MCF 10A (cell line): ENCODE results near the gene MAGEH1. TPM values are rescaled to one million over a fixed set of nuclear protein-coding genes. Genes with fewer than 3 reads are reported as not detected.
"Not testable (repeated sequence)": the region's sequence is repeated elsewhere in the genome, so short reads cannot be mapped to it uniquely, and the experiment has no call there.

Experiments
- Bru-seq: library from RNA; stranded (reverse); fragments of 400-500 nt; gene quantifications from one replicate; lab custom pipeline; 2021; lab: Mats Ljungman, UMichigan
- BruChase-seq, 2 experiments: library from RNA; stranded (reverse); fragments of 400-500 nt; gene quantifications; one replicate each; lab custom pipeline; 2021; lab: Mats Ljungman, UMichigan
- BruUV-seq: library from RNA; stranded (reverse); fragments of 400-500 nt; replicated peaks from 2 replicates; lab custom pipeline; 2021; lab: Mats Ljungman, UMichigan
- CTCF ChIA-PET: fragments of 300-600 bp; sonication (Branson Sonifier 250); formaldehyde crosslinking; extraction: SDS; loops from one replicate; lab custom pipeline; 2021; ENCODE audit warnings: antibody characterized with exemption, inconsistent platforms; lab: Yijun Ruan, JAX
- POLR2A ChIA-PET: fragments of 300-600, 350-650 bp; sonication (Branson Sonifier 250); formaldehyde crosslinking; extraction: SDS; loops from one replicate; lab custom pipeline; 2020; ENCODE audit warnings: antibody characterized with exemption, inconsistent platforms; lab: Yijun Ruan, JAX
- DNase-seq: peaks from one replicate; pipeline ENCODE4 v3.0.0-alpha.2; 2018; ENCODE audit not compliant: unreplicated experiment
- H3K27ac Mint-ChIP-seq: one replicate; pipeline ENCODE4 v1.8.0; 2022; ENCODE audit warnings: mild to moderate bottlenecking, low read depth, mixed read lengths; ENCODE audit not compliant: unreplicated experiment
- H3K27me3 Mint-ChIP-seq: one replicate; pipeline ENCODE4 v1.8.0; 2022; ENCODE audit warnings: mixed read lengths; ENCODE audit not compliant: insufficient read depth, unreplicated experiment
- H3K36me3 Mint-ChIP-seq: one replicate; pipeline ENCODE4 v1.8.0; 2022; ENCODE audit warnings: mild to moderate bottlenecking, moderate library complexity, mixed read lengths; ENCODE audit not compliant: insufficient read depth, unreplicated experiment
- H3K4me1 Mint-ChIP-seq: one replicate; pipeline ENCODE4 v1.8.0; 2022; ENCODE audit warnings: mixed read lengths; ENCODE audit not compliant: insufficient read depth, unreplicated experiment
- H3K4me3 Mint-ChIP-seq: one replicate; pipeline ENCODE4 v1.8.0; 2022; ENCODE audit warnings: mild to moderate bottlenecking, moderate library complexity, mixed read lengths; ENCODE audit not compliant: unreplicated experiment
- H3K9me3 Mint-ChIP-seq: one replicate; pipeline ENCODE4 v1.8.0; 2022; ENCODE audit warnings: mixed read lengths; ENCODE audit not compliant: unreplicated experiment
- intact Hi-C: fragments of 100-400 bp; cut with micrococcal nuclease; formaldehyde crosslinking; loops from 2 replicates; pipeline ENCODE4 v1.14.1; 2022
- long read RNA-seq: library from polyadenylated mRNA; stranded (forward); transcript quantifications from one replicate; pipeline ENCODE4 v2.0.0, GENCODE V29; 2022
- total RNA-seq: library from RNA; stranded (reverse); gene quantifications from 2 replicates; pipeline ENCODE4 v1.2.3, GENCODE V29; 2022
- TF ChIP-seq, protein P1 (sequence below): fragments of 200-600 bp; IDR thresholded peaks from one replicate; pipeline ENCODE4 v1.8.0; 2022; ENCODE audit warnings: antibody characterized with exemption, mild to moderate bottlenecking; ENCODE audit not compliant: unreplicated experiment

The MAGEH1 gene
- not detected in 2 replicates for total RNA-seq
- not detected for Bru-seq, nascent RNA
- BruChase-seq, experiment 1, labeled RNA remaining after a 6-hour chase = percentile 34 among the genes with signal in this experiment
- BruChase-seq, experiment 2, labeled RNA remaining after a 2-hour chase = percentile 44 among the genes with signal in this experiment
- long read RNA-seq, partial matches to known transcripts = 0 of 1 reads
- long read RNA-seq, other reads (novel, unspliced or antisense) = 0 of 1 reads

- no TSS peak for BruUV-seq
- Mint-ChIP-seq H3K36me3 (no peaks in the 10 kb centered on the region), H3K4me1 (no peaks in the 10 kb centered on the region), H3K27me3 (peaks cover 26% of the 10 kb centered on the region), H3K4me3 (peak within 1 kb of the TSS; percentile 40), H3K27ac (no peak within 1 kb of the TSS), H3K9me3 (no peaks in the 10 kb centered on the region)
- intact Hi-C loops = no loop called here
- DNase-seq = no peak
- ChIA-PET POLR2A (interaction anchor here (0.6 kb wide), 1 partner anchor 250 kb away, joined by 3 read pairs; no protein-coding TSS in a partner anchor), CTCF (no interaction called here)
- TF ChIP-seq, protein P1, sequence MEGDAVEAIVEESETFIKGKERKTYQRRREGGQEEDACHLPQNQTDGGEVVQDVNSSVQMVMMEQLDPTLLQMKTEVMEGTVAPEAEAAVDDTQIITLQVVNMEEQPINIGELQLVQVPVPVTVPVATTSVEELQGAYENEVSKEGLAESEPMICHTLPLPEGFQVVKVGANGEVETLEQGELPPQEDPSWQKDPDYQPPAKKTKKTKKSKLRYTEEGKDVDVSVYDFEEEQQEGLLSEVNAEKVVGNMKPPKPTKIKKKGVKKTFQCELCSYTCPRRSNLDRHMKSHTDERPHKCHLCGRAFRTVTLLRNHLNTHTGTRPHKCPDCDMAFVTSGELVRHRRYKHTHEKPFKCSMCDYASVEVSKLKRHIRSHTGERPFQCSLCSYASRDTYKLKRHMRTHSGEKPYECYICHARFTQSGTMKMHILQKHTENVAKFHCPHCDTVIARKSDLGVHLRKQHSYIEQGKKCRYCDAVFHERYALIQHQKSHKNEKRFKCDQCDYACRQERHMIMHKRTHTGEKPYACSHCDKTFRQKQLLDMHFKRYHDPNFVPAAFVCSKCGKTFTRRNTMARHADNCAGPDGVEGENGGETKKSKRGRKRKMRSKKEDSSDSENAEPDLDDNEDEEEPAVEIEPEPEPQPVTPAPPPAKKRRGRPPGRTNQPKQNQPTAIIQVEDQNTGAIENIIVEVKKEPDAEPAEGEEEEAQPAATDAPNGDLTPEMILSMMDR = no peak
Measured at GRCh38 chrX:55451990-55452832, at the start of gene MAGEH1. TSS of gene MAGEH1 (plus strand) at chrX:55452127. CDS start at chrX:55452375, 248 bp downstream.

DNA sequence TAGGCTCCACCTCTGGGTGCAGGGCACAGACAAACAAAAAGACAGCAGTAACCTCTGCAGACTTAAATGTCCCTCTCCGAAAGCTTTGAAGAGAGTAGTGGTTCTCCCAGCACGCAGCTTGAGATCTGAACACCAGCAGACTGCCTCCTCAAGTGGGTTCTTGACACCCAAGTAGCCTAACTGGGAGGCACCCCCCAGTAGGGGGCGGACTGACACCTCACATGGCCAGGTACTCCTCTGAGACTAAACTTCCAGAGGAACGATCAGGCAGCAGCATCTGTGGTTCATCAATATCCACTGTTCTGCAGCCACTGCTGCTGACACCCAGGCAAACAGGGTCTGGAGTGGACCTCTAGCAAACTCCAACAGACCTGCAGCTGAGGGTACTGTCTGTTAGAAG, 24.8 kb upstream of the MAGEH1 start:
- H3K4me3 Mint-ChIP-seq, H3K4me1 Mint-ChIP-seq, CTCF ChIA-PET, intact Hi-C loops, POLR2A ChIA-PET, H3K36me3 Mint-ChIP-seq, DNase-seq, H3K27me3 Mint-ChIP-seq, BruUV-seq, H3K27ac Mint-ChIP-seq: not testable (repeated sequence)
- peaks cover 15% of the 10 kb centered on the region for H3K9me3 Mint-ChIP-seq

DNA sequence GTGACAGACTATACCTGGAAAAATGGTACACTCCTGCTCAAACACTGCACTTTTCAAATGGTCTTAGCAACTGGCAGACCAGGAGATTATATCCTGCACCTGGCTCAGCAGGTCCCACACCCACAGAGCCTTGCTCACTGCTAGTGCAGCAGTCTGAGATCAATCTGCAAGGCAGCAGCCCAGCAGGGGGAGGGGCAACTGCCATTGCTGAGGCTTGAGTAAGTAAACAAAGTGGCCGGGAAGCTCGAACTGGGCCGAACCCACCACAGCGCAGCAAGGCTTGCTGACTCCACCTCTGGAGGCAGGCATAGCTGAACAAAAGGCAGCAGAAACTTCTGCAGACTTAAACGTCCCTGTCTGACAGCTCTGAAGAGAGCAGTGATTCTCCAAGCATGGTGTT, 8.5 kb upstream of the MAGEH1 start:
- POLR2A ChIA-PET, H3K9me3 Mint-ChIP-seq, DNase-seq, H3K27ac Mint-ChIP-seq, H3K36me3 Mint-ChIP-seq, intact Hi-C loops, H3K4me3 Mint-ChIP-seq, H3K4me1 Mint-ChIP-seq, BruUV-seq: not testable (repeated sequence)
- peaks cover 51% of the 10 kb centered on the region for H3K27me3 Mint-ChIP-seq
- CTCF ChIA-PET = interaction anchor here (0.6 kb wide), 1 partner anchor 168 kb away, joined by 3 read pairs; no protein-coding TSS in a partner anchor

- H3K36me3 Mint-ChIP-seq = no peaks in the 10 kb centered on the region
- intact Hi-C loops = no loop called here
- ChIA-PET CTCF (interaction anchor here (0.6 kb wide), 1 partner anchor 275 kb away, joined by 3 read pairs; no protein-coding TSS in a partner anchor), POLR2A (no interaction called here)
- TF ChIP-seq, protein P1 = no peak
- H3K9me3 Mint-ChIP-seq = no peaks in the 10 kb centered on the region
- H3K27me3 Mint-ChIP-seq = peaks cover 46% of the 10 kb centered on the region
- H3K4me3 Mint-ChIP-seq = no peak overlapping the region
- H3K4me1 Mint-ChIP-seq = no peaks in the 10 kb centered on the region
- H3K27ac Mint-ChIP-seq = no peak overlapping the region
- no TSS peak for BruUV-seq
- DNase-seq = peak; percentile 0
Measured at GRCh38 chrX:55450259-55450658, 1.7 kb upstream of the MAGEH1 start.

- Mint-ChIP-seq H3K9me3 (no peaks in the 10 kb centered on the region), H3K36me3 (no peaks in the 10 kb centered on the region), H3K27me3 (peaks cover 37% of the 10 kb centered on the region), H3K4me1 (no peaks in the 10 kb centered on the region), H3K27ac (no peak overlapping the region), H3K4me3 (no peak overlapping the region)
- no peak for DNase-seq
- ChIA-PET POLR2A (no interaction called here), CTCF (no interaction called here)
- intact Hi-C loops = no loop called here
- TF ChIP-seq, protein P1 = no peak
- BruUV-seq = no TSS peak
Measured at GRCh38 chrX:55451141-55451540, 786 bp upstream of the MAGEH1 start.
